ENCODE results near the gene IL33.
A peak's percentile ranks its signal among the peaks of the same experiment; 100 is the strongest.
"Not testable (repeated sequence)": the region's sequence is repeated elsewhere in the genome, so short reads cannot be mapped to it uniquely, and the experiment has no call there.

The IL33 gene

GRCh38 chr9:6215562-6215961 lies at the start of gene IL33:
IL33 (plus strand) TSS chr9:6215807; CDS start chr9:6241695, 25,888 bp downstream.
- peak; percentile 37 for DNase-seq

- no peak for DNase-seq
Measured at GRCh38 chr9:6171667-6172066, 43.9 kb upstream of the IL33 start.

- DNase-seq: no peak
Measured at GRCh38 chr9:6173914-6174313, 41.7 kb upstream of the IL33 start.

GRCh38 chr9:6182549-6183226 lies 32.9 kb upstream of the IL33 start:
- DNase-seq: not testable (repeated sequence)

- no peak for DNase-seq
Measured at GRCh38 chr9:6183227-6183551, 32.4 kb upstream of the IL33 start.

GRCh38 chr9:6183627-6184026 lies 32.0 kb upstream of the IL33 start:
- no peak for DNase-seq

- DNase-seq: no peak
Measured at GRCh38 chr9:6184749-6185645, 30.6 kb upstream of the IL33 start.

GRCh38 chr9:6186691-6187090 lies 28.9 kb upstream of the IL33 start:
- DNase-seq: no peak

- DNase-seq: no peak
Measured at GRCh38 chr9:6187272-6187671, 28.3 kb upstream of the IL33 start.

GRCh38 chr9:6188466-6188865 lies 27.1 kb upstream of the IL33 start:
- DNase-seq: no peak

- no peak for DNase-seq
Measured at GRCh38 chr9:6188906-6189305, 26.7 kb upstream of the IL33 start.

- DNase-seq: no peak
Measured at GRCh38 chr9:6194934-6195333, 20.7 kb upstream of the IL33 start.

- no peak for DNase-seq
Measured at GRCh38 chr9:6195714-6196360, 19.8 kb upstream of the IL33 start.

GRCh38 chr9:6197330-6197729 lies 18.3 kb upstream of the IL33 start:
- peak; percentile 12 for DNase-seq

GRCh38 chr9:6198251-6198650 lies 17.4 kb upstream of the IL33 start:
- DNase-seq: no peak

- DNase-seq: peak; percentile 90
Measured at GRCh38 chr9:6199596-6199995, 16.0 kb upstream of the IL33 start.

GRCh38 chr9:6200761-6201160 lies 14.8 kb upstream of the IL33 start:
- no peak for DNase-seq

GRCh38 chr9:6209966-6210365 lies 5.6 kb upstream of the IL33 start:
- DNase-seq: no peak

- DNase-seq: no peak
Measured at GRCh38 chr9:6212722-6213375, 2.8 kb upstream of the IL33 start.

- no peak for DNase-seq
Measured at GRCh38 chr9:6214434-6214833, 1.2 kb upstream of the IL33 start.

GRCh38 chr9:6214903-6215302 lies 704 bp upstream of the IL33 start:
- DNase-seq: no peak

GRCh38 chr9:6216002-6216401 lies 395 bp downstream of the IL33 start:
- DNase-seq: no peak

GRCh38 chr9:6216951-6217350 lies 1.3 kb downstream of the IL33 start:
- no peak for DNase-seq

All from NCI-H1092 treated with DMSO at 0.1 percent for 48 hours (cell line).